ENCODE data around the gene RBBP8.
"Not testable (repeated sequence)": the region's sequence is repeated elsewhere in the genome, so short reads cannot be mapped to it uniquely, and the experiment has no call there.

Gene RBBP8

GRCh38 chr18:22946217-22946616 is 13.1 kb downstream of the RBBP8 start:
- no peak for DNase-seq (ENCODE audit: low read depth)

GRCh38 chr18:22946846-22947245 is 13.7 kb downstream of the RBBP8 start:
- no peak for DNase-seq (ENCODE audit: low read depth)

GRCh38 chr18:22951823-22952222 is 18.7 kb downstream of the RBBP8 start:
- DNase-seq (ENCODE audit: low read depth) = no peak

- DNase-seq (ENCODE audit: low read depth) = no peak
Measured at GRCh38 chr18:22952525-22952924, 19.4 kb downstream of the RBBP8 start.

- not testable (repeated sequence) for DNase-seq (ENCODE audit: low read depth)
Measured at GRCh38 chr18:22953982-22954381, 20.9 kb downstream of the RBBP8 start.

- DNase-seq (ENCODE audit: low read depth) = no peak
Measured at GRCh38 chr18:22956226-22956625, 23.1 kb downstream of the RBBP8 start.

GRCh38 chr18:22961156-22961555 is 28.0 kb downstream of the RBBP8 start:
- DNase-seq (ENCODE audit: low read depth) = no peak

GRCh38 chr18:22962004-22962403 is 28.9 kb downstream of the RBBP8 start:
- DNase-seq (ENCODE audit: low read depth) = no peak

- no peak for DNase-seq (ENCODE audit: low read depth)
Measured at GRCh38 chr18:22964116-22964515, 31.0 kb downstream of the RBBP8 start.

- DNase-seq (ENCODE audit: low read depth) = no peak
Measured at GRCh38 chr18:22964722-22965121, 31.6 kb downstream of the RBBP8 start.

- DNase-seq (ENCODE audit: low read depth) = no peak
Measured at GRCh38 chr18:22971038-22971437, 37.9 kb downstream of the RBBP8 start.

GRCh38 chr18:22974001-22974400 is 40.9 kb downstream of the RBBP8 start:
- no peak for DNase-seq (ENCODE audit: low read depth)

- DNase-seq (ENCODE audit: low read depth) = no peak
Measured at GRCh38 chr18:22974707-22975106, 41.6 kb downstream of the RBBP8 start.

- no peak for DNase-seq (ENCODE audit: low read depth)
Measured at GRCh38 chr18:22975508-22975907, 42.4 kb downstream of the RBBP8 start.

GRCh38 chr18:22977847-22978701 is 44.9 kb downstream of the RBBP8 start:
- no peak for DNase-seq (ENCODE audit: low read depth)

- DNase-seq (ENCODE audit: low read depth) = no peak
Measured at GRCh38 chr18:22980394-22980793, 47.3 kb downstream of the RBBP8 start.

- DNase-seq (ENCODE audit: low read depth) = no peak
Measured at GRCh38 chr18:22981274-22982133, 48.4 kb downstream of the RBBP8 start.

GRCh38 chr18:22983175-22983574 is 50.0 kb downstream of the RBBP8 start:
- no peak for DNase-seq (ENCODE audit: low read depth)

- no peak for DNase-seq (ENCODE audit: low read depth)
Measured at GRCh38 chr18:22985250-22985649, 52.1 kb downstream of the RBBP8 start.

- no peak for DNase-seq (ENCODE audit: low read depth)
Measured at GRCh38 chr18:22987547-22988189, 54.5 kb downstream of the RBBP8 start.

- DNase-seq (ENCODE audit: low read depth) = no peak
Measured at GRCh38 chr18:22988208-22988607, 55.1 kb downstream of the RBBP8 start.

- DNase-seq (ENCODE audit: low read depth) = no peak
Measured at GRCh38 chr18:22998344-22998743, 65.2 kb downstream of the RBBP8 start.

- DNase-seq (ENCODE audit: low read depth) = no peak
Measured at GRCh38 chr18:22999212-22999611, 66.1 kb downstream of the RBBP8 start.

Data from activated T-cell treated with anti-CD3 and anti-CD28 coated beads for 48 hours (primary cell).